ENCODE results near the gene MTRR.
A peak's percentile ranks its signal among the peaks of the same experiment; 100 is the strongest.

Gene MTRR

GRCh38 chr5:7868773-7869473 lies at the start of gene MTRR, which contains the start of gene FASTKD3:
TSS of gene MTRR (plus strand) at chr5:7869148. CDS start at chr5:7870795, 1,647 bp downstream.
TSS of gene FASTKD3 (minus strand) at chr5:7869031. CDS start at chr5:7868083, 948 bp downstream.
- DNase-seq = peak; percentile 87

- DNase-seq = no peak
These were observed 46.5 kb upstream of the MTRR start for GRCh38 chr5:7822449-7822848.

- no peak for DNase-seq
These were observed 45.4 kb upstream of the MTRR start for GRCh38 chr5:7823594-7823993.

- DNase-seq = no peak
These were observed 44.0 kb upstream of the MTRR start for GRCh38 chr5:7824995-7825394.

GRCh38 chr5:7825630-7826029 lies 43.3 kb upstream of the MTRR start:
- DNase-seq = no peak

- no peak for DNase-seq
These were observed 41.3 kb upstream of the MTRR start for GRCh38 chr5:7827610-7828009.

GRCh38 chr5:7828269-7828668 lies 40.7 kb upstream of the MTRR start:
- no peak for DNase-seq

- no peak for DNase-seq
These were observed 34.0 kb upstream of the MTRR start for GRCh38 chr5:7834982-7835381.

GRCh38 chr5:7837403-7837802 lies 31.5 kb upstream of the MTRR start:
- DNase-seq = no peak

GRCh38 chr5:7842531-7842930 lies 26.4 kb upstream of the MTRR start:
- no peak for DNase-seq

- DNase-seq = no peak
These were observed 24.0 kb upstream of the MTRR start for GRCh38 chr5:7844901-7845300.

- DNase-seq = no peak
These were observed 23.4 kb upstream of the MTRR start for GRCh38 chr5:7845557-7845956.

GRCh38 chr5:7846327-7846726 lies 22.6 kb upstream of the MTRR start:
- no peak for DNase-seq

- no peak for DNase-seq
These were observed 20.7 kb upstream of the MTRR start for GRCh38 chr5:7848296-7848695.

GRCh38 chr5:7849681-7850394 lies 19.1 kb upstream of the MTRR start:
- DNase-seq = no peak

- DNase-seq = no peak
These were observed 18.3 kb upstream of the MTRR start, which contains the start of gene CFAP90 for GRCh38 chr5:7850395-7851239. TSS of gene CFAP90 (minus strand) at chr5:7851133. CDS start at chr5:7851021, 112 bp downstream.

GRCh38 chr5:7851240-7851592 lies 17.7 kb upstream of the MTRR start:
- no peak for DNase-seq

- DNase-seq = no peak
These were observed 17.2 kb upstream of the MTRR start for GRCh38 chr5:7851617-7852289.

- no peak for DNase-seq
These were observed 16.4 kb upstream of the MTRR start for GRCh38 chr5:7852542-7852941.

GRCh38 chr5:7852988-7853387 lies 16.0 kb upstream of the MTRR start:
- DNase-seq = no peak

- DNase-seq = no peak
These were observed 13.3 kb upstream of the MTRR start for GRCh38 chr5:7855611-7856010.

- DNase-seq = no peak
These were observed 12.1 kb upstream of the MTRR start for GRCh38 chr5:7856855-7857254.

GRCh38 chr5:7857361-7857760 lies 11.6 kb upstream of the MTRR start:
- DNase-seq = no peak
